ENCODE results near the gene SLC22A31. TPM values are rescaled to one million over a fixed set of nuclear protein-coding genes. Genes with fewer than 3 reads are reported as not detected.

Gene SLC22A31
- total RNA-seq, 2 donors from 2014 or later = 0.75 TPM; not detected in 1

DNA sequence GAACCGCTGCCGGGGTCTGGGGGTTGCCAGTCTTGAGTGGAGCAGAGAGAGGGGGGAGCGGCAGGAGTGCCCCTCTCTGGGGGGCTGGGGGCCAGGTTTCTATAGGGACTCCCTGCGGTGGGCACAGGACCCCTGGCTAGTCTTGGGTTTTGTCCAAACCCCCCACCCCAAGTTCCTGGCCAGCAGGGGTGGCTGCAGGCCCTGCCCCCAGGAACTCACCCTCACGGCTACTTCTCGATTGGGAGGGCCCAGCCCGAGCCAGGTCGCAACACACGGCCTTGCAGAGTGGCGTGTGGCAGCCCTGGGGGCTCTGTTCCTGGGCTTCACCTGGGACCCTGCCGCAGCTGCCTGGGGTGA is 28.2 kb downstream of the SLC22A31 start:
- no peak for TF ChIP-seq CTCF (IDR thresholded peaks at IDR 0.05)
- Histone ChIP-seq H3K9me3 (no peaks in the 10 kb centered on the region), H3K4me1 (peaks cover 0 to 24% of the 10 kb centered on the region in 2 donors), H3K27me3 (peaks cover 0 to 3% of the 10 kb centered on the region in 2 donors), H3K27ac (no peak overlapping the region), H3K36me3 (no peaks in the 10 kb centered on the region), H3K4me3 (no peak overlapping the region)
- no peak for DNase-seq (ENCODE audit: low spot score)

DNA sequence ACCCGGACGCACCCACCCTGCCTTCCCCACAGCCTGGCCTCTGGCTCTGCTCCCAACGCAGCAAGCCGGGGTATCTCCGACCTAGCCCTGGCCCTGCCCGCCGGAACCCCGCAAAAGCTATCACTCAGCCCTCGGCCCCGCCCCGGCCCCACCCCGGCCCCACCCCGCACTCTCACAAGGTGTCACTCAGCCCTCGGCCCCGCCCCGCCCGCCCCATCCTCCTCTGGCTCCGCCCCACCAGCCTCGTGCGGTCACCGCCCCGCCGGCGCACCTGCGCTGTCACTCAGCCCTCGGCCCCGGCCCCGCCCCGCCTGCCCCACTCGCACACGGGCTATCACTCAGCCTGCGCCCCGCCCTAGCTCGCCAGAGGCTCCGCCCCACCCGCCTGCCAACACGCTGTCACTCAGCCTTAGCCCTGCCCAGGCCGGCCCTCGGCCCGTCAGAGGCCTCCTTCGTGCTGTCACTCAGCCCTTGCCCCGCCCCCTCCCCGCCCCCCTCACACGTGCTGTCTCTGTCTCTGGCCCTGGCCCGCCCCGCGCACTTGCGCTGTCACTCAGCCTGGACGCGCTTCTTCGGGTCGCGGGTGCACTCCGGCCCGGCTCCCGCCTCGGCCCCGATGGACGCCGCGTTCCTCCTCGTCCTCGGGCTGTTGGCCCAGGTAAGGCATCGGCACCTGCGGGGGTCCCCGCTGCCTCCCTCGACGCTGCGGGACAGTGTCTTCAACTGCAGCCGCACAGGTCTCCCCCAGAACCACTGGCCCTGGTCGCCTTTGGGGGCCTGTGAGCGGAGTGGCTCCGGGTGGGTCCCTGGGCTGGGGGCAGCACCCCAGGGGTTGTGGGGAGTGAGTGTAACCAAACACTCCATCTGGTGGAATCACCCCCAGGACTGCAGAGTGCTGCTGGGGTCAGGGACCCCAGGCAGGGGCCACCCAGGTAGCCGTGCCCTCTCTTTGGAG is 28.8 kb downstream of the SLC22A31 start, which contains the start of gene CDH15:
Gene CDH15, plus strand, starts transcription at position 533 of the 955 bp plus-strand sequence. Its CDS starts 84 bp downstream, at position 617.
- Histone ChIP-seq H3K36me3 (no peaks in the 10 kb centered on the region), H3K4me3 (peak within 1 kb of the TSS; percentile 28 to 43), H3K27me3 (peaks cover 0 to 3% of the 10 kb centered on the region in 2 donors), H3K4me1 (peaks cover 0 to 28% of the 10 kb centered on the region in 2 donors), H3K9me3 (no peaks in the 10 kb centered on the region), H3K27ac (no peak within 1 kb of the TSS)
- TF ChIP-seq CTCF (IDR thresholded peaks at IDR 0.05) = no peak
- DNase-seq (ENCODE audit: low spot score) = peak; percentile 84

- H3K27me3 ChIP-seq = peaks cover 0 to 3% of the 10 kb centered on the region in 2 donors
- H3K36me3 ChIP-seq = no peaks in the 10 kb centered on the region
- no peak for DNase-seq (ENCODE audit: low spot score)
- no peaks in the 10 kb centered on the region for H3K9me3 ChIP-seq
- peaks cover 0 to 28% of the 10 kb centered on the region in 2 donors for H3K4me1 ChIP-seq
- TF ChIP-seq CTCF (IDR thresholded peaks at IDR 0.05) = no peak
- H3K4me3 ChIP-seq = peak overlapping the region; percentile 28 to 43
- H3K27ac ChIP-seq = no peak overlapping the region
Measured at GRCh38 chr16:89170346-89171215, 29.8 kb downstream of the SLC22A31 start.

DNA sequence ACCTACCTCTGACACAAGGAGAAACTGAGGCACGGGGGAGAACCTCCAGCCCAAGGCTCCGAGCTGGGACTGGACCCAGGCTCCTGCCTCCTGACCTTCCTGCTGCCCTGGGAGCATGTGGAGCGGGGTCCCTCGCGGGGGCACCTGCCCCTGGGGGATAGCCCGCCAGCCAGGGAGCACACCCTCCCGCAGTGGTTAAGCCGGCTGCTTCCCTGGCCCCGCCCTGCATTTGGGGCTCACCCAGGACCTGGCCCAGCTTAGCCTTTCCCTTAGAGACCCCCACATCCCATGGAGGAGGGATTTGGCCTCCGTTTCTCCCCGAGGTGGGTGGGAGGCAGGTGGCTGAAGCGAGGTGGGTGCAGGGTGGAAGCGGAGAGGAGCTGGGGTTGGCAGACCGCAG is 30.6 kb downstream of the SLC22A31 start:
- no peak for TF ChIP-seq CTCF (IDR thresholded peaks at IDR 0.05)
- Histone ChIP-seq H3K4me1 (peaks cover 0 to 28% of the 10 kb centered on the region in 2 donors), H3K9me3 (no peaks in the 10 kb centered on the region), H3K36me3 (no peaks in the 10 kb centered on the region), H3K27me3 (peaks cover 0 to 3% of the 10 kb centered on the region in 2 donors), H3K27ac (no peak overlapping the region), H3K4me3 (no peak overlapping the region)
- no peak for DNase-seq (ENCODE audit: low spot score)

- peaks cover 0 to 28% of the 10 kb centered on the region in 2 donors for H3K4me1 ChIP-seq
- no peak overlapping the region for H3K27ac ChIP-seq
- no peaks in the 10 kb centered on the region for H3K9me3 ChIP-seq
- no peak for TF ChIP-seq CTCF (IDR thresholded peaks at IDR 0.05)
- DNase-seq (ENCODE audit: low spot score) = no peak
- H3K36me3 ChIP-seq = no peaks in the 10 kb centered on the region
- H3K4me3 ChIP-seq = no peak overlapping the region
- H3K27me3 ChIP-seq = peaks cover 0 to 3% of the 10 kb centered on the region in 2 donors
Measured at GRCh38 chr16:89168381-89169189, 31.8 kb downstream of the SLC22A31 start.

Data from right atrium auricular region (tissue), 2 donors.